ENCODE measurements around the gene TCTN1.

The TCTN1 gene

DNA sequence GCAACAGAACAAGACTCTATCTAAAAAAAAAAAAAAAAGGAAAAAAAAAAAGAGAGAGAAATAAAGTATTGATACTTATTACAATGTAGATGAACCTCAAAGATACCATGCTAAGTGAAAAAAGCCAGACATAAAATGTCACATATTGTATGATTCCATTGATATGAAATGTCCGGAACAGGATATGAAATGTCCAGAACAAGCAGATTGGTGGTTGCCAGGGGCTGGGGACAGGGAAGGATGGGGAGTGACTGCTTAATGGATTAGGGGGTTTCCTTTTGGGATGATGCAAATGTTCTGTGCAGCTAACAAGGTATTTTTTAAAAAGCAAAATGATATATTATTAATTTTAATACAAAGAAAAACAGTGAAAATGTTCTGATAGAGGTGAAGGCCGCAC is 70.0 kb downstream of the TCTN1 start:
- DNase-seq (ENCODE audit: low spot score): no peak

DNA sequence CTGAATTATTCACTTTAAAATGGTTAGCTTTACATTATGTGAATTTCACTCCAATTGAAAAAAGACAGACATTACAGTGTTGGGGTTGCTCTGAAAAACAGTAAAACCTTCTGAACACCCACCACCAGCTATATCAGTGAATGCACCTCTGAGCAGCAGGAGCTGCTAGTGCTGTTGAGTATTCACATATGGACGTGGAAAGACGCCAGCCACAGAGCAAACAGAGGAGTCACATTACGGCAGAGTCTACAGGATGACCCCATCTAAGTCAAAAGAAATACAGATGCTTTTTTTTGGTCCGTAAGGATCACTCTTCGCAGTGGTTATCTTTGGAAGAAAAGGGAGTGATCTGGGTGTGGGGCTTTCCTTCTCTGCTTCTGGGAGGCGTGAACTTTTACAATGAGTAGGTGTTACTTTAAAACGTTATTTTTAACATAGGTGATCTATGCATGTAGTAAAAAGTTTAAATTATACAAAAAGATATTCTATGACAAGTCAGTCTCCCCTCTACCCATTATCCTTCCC is 70.4 kb downstream of the TCTN1 start:
- no peak for DNase-seq (ENCODE audit: low spot score)

DNA sequence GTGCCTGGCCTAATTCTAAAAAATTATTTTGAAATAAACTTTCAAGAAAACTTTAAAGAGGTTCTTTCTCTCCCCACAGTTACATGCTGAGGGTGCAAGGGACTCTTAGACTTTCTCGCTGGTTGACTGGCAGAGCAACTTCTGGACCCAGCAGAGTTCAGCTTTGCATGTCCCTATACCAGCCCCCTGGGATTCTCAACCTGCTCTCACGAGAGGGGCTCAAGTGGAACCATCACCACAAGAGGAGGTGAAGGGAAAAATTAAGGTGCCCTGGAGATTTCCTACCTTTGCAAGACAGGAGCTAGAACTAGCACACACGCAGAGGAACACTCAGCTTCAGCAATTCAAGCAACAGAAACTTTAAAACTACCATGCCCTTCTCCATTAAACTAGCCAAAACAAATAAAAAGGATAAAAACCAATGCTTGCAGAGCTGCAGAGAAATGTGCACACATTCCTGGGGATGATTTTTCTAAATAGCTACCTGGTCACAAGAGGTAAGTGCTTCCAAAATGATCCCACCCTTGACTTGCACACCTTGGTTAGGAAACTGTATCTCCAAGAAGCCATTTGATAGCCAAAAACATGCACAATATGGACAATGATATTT is 72.5 kb downstream of the TCTN1 start:
- no peak for DNase-seq (ENCODE audit: low spot score)

DNA sequence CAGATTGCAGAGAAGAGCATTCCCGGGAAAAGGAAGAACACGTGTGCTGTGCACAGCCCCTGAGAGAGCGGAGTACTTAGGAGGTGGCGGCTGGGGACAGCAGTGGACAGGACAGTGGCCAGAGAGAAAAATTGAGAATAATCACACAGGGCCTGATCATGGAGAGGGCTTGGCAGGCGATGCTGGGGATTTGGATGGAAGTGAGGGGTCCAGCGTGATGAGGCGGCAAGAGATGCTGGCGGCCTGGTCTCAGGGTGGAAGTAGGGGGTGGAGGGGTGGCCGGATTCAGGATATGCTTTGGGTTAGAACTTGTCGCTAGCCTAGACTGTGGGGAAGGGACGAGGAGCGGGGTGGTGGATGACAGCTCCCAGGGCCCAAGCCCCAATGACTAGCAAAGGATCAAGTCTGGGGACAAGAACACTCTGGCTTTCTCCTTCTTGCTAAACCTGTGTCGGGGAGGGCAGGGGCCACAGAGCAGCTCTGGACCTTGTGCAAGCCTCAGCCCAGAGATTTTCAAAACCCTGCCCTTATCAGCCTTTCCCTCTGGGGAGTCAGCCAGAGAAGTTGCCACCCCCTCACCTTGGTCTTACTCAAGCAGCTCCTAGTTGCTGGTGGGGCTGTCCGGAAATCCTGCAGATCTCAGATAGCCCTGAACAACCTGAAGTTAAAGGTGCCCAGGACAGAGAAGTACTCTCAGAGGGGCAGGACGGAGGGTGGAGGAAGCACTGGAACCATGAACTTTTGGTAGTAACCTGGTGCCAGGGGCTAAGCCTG is 73.7 kb downstream of the TCTN1 start:
- no peak for DNase-seq (ENCODE audit: low spot score)

DNA sequence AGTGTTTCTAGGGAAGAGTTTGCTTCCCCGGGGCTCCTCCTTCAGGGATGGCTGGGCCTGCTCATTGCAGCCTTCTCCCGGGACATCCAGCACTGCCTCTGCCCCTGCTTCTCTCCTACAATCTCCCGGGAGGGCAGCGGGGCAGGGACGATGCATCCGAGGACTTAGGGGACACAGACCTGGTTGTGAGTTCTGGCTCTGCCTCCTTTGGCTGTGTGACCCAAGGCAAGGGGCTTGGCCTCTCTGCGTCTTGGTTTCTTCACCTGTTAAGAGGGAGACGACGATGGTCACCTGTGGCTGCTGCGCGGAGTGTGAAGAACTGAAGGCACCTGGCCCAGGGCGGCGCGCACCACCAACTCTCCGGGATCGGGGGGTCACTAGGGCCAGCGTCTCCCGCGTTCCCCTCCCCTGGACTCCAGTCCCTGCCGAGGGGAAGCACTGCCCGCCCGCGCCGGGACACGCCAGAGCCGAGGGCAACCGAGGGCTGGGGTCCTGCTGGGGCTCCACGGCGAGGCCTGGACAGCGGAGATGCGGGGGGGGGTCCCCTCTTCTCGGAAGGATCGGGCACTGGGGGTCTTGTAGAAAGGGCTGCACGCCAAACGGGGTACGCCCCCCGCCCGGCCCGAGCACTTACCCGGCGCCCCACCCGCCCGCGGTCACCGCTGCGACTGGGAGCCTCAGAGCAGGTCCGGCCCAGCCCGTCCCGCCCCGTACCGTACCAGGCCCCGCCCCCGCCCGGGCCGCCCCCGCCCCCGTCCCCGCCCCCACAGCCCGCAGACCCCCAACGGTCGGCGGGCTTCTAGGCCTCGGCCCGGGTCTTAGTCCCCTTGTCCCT is 74.7 kb downstream of the TCTN1 start, which contains the start of gene HVCN1:
TSS of gene HVCN1 (minus strand) at position 670 of the 835 bp plus-strand sequence. CDS start 5,870 bp downstream, outside the sequence.
- DNase-seq (ENCODE audit: low spot score): no peak

DNA sequence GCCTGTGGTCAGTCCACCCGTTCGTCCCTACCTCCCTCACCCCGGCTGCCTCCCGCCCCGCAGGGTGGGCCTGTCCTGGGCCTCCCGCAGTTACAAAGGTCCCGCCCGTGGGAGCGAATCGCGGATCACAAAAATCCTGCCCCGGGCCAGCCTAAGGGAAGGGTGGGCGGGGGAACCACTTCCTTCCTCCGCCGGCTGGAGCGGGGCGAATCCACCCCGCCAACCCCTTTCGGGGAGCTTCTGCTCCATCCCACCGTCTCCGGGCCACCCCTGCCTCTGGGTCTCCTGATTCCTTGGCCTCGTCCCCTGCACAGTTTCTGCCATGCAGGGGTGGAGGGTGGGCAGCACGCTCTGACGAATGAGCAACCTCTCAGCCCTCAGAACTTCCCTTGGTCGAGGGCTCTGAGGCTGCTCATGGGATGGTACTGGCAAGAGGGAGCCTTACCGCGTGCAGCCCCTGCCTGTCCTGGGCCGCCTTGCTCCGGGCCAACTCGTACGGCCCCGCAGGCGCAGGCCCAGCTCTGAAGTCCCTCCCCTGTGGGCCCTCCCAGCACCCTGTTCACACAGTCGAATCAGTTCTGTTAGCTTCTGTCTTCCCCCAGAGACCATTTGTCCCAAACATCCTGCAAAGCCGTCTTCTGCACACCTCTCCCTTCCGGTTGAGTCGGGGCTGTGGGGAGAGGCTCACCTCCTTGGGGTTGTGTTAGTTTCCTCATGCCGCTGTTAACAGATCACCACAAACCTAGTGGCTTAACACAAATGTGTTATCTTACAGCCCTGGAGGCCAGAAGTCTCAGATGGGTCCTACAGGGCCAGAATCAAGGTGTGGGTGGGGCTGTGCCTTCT is 75.6 kb downstream of the TCTN1 start:
- no peak for DNase-seq (ENCODE audit: low spot score)

DNA sequence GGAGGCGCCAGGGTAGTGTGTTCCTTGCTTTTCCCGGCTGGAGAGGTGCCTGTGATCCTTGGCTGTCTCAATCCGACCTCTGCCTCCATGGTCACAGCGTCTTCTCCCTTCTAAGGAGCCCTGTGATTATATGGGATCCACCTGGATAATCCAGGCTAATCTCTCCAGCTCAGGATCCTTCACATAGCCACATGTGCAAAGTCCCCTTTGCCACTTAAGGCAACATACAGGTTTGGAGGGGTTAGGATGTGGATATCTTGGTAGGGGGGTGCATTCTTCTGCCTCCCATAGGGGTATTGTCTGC is 76.2 kb downstream of the TCTN1 start:
- no peak for DNase-seq (ENCODE audit: low spot score)

DNA sequence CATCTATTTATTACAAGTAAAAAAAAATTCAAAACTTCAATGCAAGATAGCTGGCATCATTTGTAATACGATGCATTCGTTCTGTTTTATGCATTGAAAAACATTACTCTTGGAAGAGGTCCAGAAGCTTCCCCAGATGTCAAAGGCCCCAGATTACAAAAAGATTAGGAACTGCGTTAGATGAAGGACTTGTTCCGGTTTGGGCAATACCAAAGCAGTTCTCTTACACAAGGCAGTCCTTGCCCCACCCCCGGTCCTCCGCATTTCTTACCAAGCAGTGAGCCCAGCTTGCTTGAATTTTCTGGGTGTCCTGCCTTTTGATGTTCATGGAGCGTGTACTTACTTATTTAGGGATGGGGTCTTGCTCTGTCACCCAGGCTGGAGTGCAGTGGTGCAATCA is 79.8 kb downstream of the TCTN1 start:
- DNase-seq (ENCODE audit: low spot score): no peak

DNA sequence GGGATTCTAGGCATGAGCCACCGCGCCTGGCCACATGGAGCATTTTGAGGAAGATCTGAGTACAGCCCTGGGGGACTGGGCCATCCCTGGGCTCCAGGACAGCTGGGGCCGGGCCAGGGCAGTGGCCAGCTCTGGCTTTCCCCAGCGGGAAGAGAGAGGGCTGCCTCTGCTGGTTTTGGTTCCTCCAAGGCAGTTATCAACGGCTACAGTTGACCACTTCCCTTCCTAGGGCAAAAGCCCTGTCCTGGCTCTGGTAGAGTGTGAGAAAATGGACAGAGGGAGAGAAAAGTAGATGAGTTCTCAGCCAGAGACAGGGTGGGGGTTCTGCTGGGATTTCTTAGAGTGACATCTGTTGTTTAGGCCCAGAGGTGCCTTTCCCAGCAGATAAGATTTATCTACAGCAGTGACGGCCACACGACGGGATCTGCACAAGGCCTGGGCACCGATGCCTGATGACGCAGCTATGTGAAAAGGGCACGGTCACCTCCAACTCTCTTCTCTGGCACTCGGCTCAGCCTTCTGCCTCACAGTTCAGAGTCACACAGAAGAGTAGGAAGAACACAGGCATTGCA is 80.5 kb downstream of the TCTN1 start:
- no peak for DNase-seq (ENCODE audit: low spot score)

DNA sequence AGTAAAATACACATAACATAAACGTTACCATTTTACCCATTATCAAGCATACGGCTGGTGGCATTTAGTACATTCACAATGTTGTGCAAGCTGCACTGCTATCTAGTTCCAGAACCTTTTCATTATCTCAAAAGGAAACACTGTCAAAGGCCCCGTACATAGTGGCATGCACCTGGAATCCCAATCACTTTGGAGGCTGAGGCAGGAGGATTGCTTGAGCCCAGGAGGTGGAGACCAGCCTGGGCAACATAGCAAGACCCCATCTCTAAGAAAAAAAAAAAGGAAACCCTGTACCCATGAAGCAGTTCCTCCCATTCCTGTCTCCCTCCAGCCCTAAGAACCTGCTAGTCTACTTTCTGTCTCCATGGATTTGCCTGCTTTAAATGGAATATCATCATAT is 82.4 kb downstream of the TCTN1 start:
- DNase-seq (ENCODE audit: low spot score): no peak

DNA sequence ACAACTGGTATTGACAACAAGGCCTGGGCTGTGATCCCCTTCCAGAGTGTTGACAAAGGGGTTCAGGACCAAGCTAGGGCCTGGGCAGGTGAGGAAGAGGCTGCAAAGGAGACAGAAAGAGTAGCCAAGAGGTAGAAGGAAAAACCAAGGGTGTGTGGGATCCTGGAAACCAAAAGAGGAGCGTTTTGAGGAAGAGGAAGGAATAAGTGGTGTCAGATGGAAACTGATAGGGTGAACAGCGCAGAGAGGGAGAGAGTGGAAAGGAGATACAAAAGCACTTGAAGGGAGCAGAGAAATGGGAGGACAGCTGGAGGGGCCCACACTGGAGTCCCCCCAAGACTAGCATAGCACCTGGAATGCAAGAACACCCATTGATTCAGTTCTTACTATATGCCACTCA is 83.3 kb downstream of the TCTN1 start:
- no peak for DNase-seq (ENCODE audit: low spot score)

DNA sequence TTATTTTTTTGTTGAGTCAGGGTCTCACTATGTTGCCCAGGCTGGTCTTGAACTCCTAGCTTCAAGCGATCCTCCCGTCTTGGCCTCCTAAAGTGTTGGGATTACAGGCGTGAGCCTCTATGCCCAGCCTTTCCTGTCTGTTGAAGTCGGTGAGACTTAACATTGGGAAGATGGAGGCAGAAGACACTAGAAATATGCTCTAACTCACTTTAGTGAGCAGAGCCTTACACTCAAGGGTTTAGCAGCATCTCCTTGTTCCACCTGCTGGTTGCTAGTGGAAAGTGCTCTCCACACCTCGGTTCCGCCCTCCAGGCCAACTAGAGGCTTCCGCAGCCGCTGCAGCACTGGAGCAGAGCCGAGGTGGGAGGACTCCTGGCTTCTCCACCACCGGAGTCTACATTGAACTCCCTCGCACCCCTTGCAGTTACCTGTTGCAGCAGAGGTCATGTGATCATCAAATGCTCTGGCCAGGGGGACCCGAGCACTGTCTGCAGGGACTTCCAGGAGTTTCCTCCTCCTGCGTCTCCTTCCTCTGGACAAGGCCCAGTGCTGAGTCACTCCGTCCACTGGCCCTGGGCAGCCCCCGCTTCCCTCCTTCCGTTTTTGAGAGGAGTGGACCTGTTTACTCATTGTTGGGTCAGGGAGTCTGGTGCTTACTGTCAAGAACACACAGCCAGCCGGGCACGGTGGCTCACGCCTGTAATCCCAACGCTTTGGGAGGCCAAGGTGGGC is 84.4 kb downstream of the TCTN1 start:
- peak; percentile 57 for DNase-seq (ENCODE audit: low spot score)

Data from SW480 (cell line).